H1 (cell line): ENCODE results near the gene PEX5L. TPM values are rescaled to one million over a fixed set of nuclear protein-coding genes. Genes with fewer than 3 reads are reported as not detected.

Experiments used
- CTCF ChIA-PET: fragments of 300-600 bp; sonication (Branson Sonifier 250); formaldehyde crosslinking; loops from one replicate; lab custom pipeline; 2021; ENCODE audit not compliant: partially characterized antibody; lab: Charles Lee
- POLR2A ChIA-PET: fragments of 300-600 bp; sonication (Branson Sonifier 250); formaldehyde crosslinking; loops from one replicate; lab custom pipeline; 2021; ENCODE audit warnings: inconsistent platforms; ENCODE audit not compliant: partially characterized antibody; lab: Charles Lee
- DNase-seq, 2 experiments: peaks; one replicate each; pipeline versions ENCODE4 v3.0.0 to v3.0.0-alpha.2; 2010 to 2022; ENCODE audit warnings: low spot score in 2 of 2, low read depth in 1 of 2, mixed read lengths in 1 of 2
- FAIRE-seq: peaks from 2 replicates; lab custom pipeline; 2011; peaks lifted over from hg19 to GRCh38; lab: Jason Lieb, UNC
- H2AFZ ChIP-seq: 2 replicates; pipeline ENCODE4 v1.8.1; 2012; ENCODE audit warnings: low read length, inconsistent platforms
- H2AK5ac ChIP-seq: 2 replicates; pipeline ENCODE4 v1.6.1; 2013; ENCODE audit warnings: low read depth, low read length
- H2BK120ac ChIP-seq: replicated peaks from 2 replicates; pipeline ENCODE3; 2013; ENCODE audit warnings: low read depth, low read length, inconsistent platforms
- H2BK12ac ChIP-seq: 2 replicates; pipeline ENCODE4 v1.6.1; 2013; ENCODE audit warnings: low read depth, low read length
- H2BK15ac ChIP-seq: 2 replicates; pipeline ENCODE4 v1.6.1; 2013; ENCODE audit warnings: low read length
- H2BK20ac ChIP-seq: 2 replicates; pipeline ENCODE4 v1.6.1; 2013; ENCODE audit warnings: low read length
- H2BK5ac ChIP-seq: 2 replicates; pipeline ENCODE4 v1.6.1; 2013; ENCODE audit warnings: low read depth, low read length
- H3K14ac ChIP-seq: 2 replicates; pipeline ENCODE4 v1.6.1; 2013; ENCODE audit warnings: inconsistent platforms; ENCODE audit not compliant: insufficient read length
- H3K18ac ChIP-seq: 2 replicates; pipeline ENCODE4 v1.6.1; 2013; ENCODE audit warnings: low read length; ENCODE audit errors: extremely low read depth
- H3K23ac ChIP-seq: 2 replicates; pipeline ENCODE4 v1.6.1; 2013; ENCODE audit warnings: inconsistent platforms; ENCODE audit not compliant: insufficient read length
- H3K23me2 ChIP-seq: 2 replicates; pipeline ENCODE4 v1.6.1; 2013; ENCODE audit warnings: low read depth, low read length
- H3K27ac ChIP-seq: 2 replicates; pipeline ENCODE4 v1.6.1; 2011; ENCODE audit warnings: low read depth, low read length, inconsistent platforms
- H3K27me3 ChIP-seq, 4 experiments: replicated peaks in 1 of 4; 1 replicate in 1 of 4; 2 replicates in 3 of 4; pipeline versions ENCODE4 v1.6.1 to v1.8.1; 2011 to 2013; ENCODE audit warnings: low read length in 3 of 4, mild to moderate bottlenecking in 3 of 4, inconsistent platforms in 2 of 4, mixed read lengths in 2 of 4, moderate library complexity in 1 of 4; ENCODE audit not compliant: control insufficient read depth in 3 of 4, insufficient read depth in 3 of 4; ENCODE audit errors: extremely low read depth in 1 of 4
- H3K36me3 ChIP-seq, 4 experiments: 2 replicates each; pipeline versions ENCODE4 v1.6.1 to v1.8.1; 2011 to 2013; ENCODE audit warnings: mild to moderate bottlenecking in 4 of 4, low read length in 3 of 4, moderate library complexity in 2 of 4, control low read depth in 1 of 4, inconsistent platforms in 1 of 4; ENCODE audit not compliant: insufficient read depth in 4 of 4, control insufficient read depth in 2 of 4
- H3K4ac ChIP-seq: replicated peaks from 2 replicates; pipeline ENCODE3; 2013; ENCODE audit warnings: low read length, low read depth, mixed read lengths, inconsistent platforms; ENCODE audit not compliant: insufficient read length
- H3K4me1 ChIP-seq, 4 experiments: replicated peaks in 1 of 4; 1 replicate in 1 of 4; 2 replicates in 3 of 4; pipeline versions ENCODE4 v1.6.1 to v1.8.1; 2011 to 2013; ENCODE audit warnings: low read length in 3 of 4, inconsistent platforms in 2 of 4, mixed read lengths in 1 of 4; ENCODE audit not compliant: insufficient read depth in 4 of 4, control insufficient read depth in 3 of 4
- H3K4me2 ChIP-seq, 2 experiments: 2 replicates each; pipeline versions ENCODE4 v1.6.1 to v1.8.1; 2011 to 2013; ENCODE audit warnings: low read depth in 2 of 2, low read length in 2 of 2, control low read depth in 1 of 2, inconsistent platforms in 1 of 2, mild to moderate bottlenecking in 1 of 2; ENCODE audit not compliant: insufficient read depth in 1 of 2
- H3K4me3 ChIP-seq, 4 experiments: fragments of 200-600, 300-600 bp in 1 of 4; sonication (generic), shearing (Covaris generic), sonication (Bioruptor Twin) in 1 of 4; 2 replicates each; pipeline versions ENCODE4 v1.5.1 to v1.8.1; 2011 to 2016; ENCODE audit warnings: low read length in 4 of 4, low read depth in 3 of 4, control low read depth in 2 of 4, inconsistent platforms in 2 of 4, mild to moderate bottlenecking in 2 of 4, mixed read lengths in 1 of 4, moderate library complexity in 1 of 4; ENCODE audit not compliant: insufficient read depth in 2 of 4; ENCODE audit errors: extremely low read depth in 1 of 4
- H3K56ac ChIP-seq: replicated peaks from 2 replicates; pipeline ENCODE3; 2013; ENCODE audit warnings: low read depth, mild to moderate bottlenecking, mixed read lengths, low read length, inconsistent platforms; ENCODE audit not compliant: insufficient read length
- H3K79me1 ChIP-seq: 2 replicates; pipeline ENCODE4 v1.6.1; 2013; ENCODE audit warnings: low read depth, low read length, control low read depth
- H3K79me2 ChIP-seq, 2 experiments: 2 replicates each; pipeline versions ENCODE4 v1.6.1 to v1.8.1; 2012 to 2013; ENCODE audit warnings: low read length in 2 of 2, mild to moderate bottlenecking in 2 of 2, inconsistent platforms in 1 of 2; ENCODE audit not compliant: insufficient read depth in 2 of 2, control insufficient read depth in 1 of 2
- H3K9ac ChIP-seq, 4 experiments: replicated peaks in 1 of 4; 1 replicate in 1 of 4; 2 replicates in 3 of 4; pipeline versions ENCODE4 v1.6.1 to v1.8.1; 2011 to 2013; ENCODE audit warnings: low read depth in 3 of 4, low read length in 3 of 4, control low read depth in 2 of 4, mild to moderate bottlenecking in 2 of 4, moderate library complexity in 2 of 4, inconsistent platforms in 1 of 4; ENCODE audit errors: extremely low read depth in 1 of 4
- H3K9me3 ChIP-seq, 2 experiments: 2 replicates each; pipeline versions ENCODE4 v1.6.1 to v1.8.1; 2012 to 2013; ENCODE audit warnings: mild to moderate bottlenecking in 2 of 2, moderate library complexity in 2 of 2, control low read depth in 1 of 2, inconsistent platforms in 1 of 2, low read depth in 1 of 2, low read length in 1 of 2, mixed read lengths in 1 of 2; ENCODE audit not compliant: insufficient read depth in 2 of 2
- H4K20me1 ChIP-seq, 2 experiments: replicated peaks in 1 of 2; 2 replicates each; pipeline versions ENCODE3 to v1.8.1; 2011 to 2013; ENCODE audit warnings: inconsistent platforms in 2 of 2, low read length in 2 of 2, mild to moderate bottlenecking in 1 of 2; ENCODE audit not compliant: insufficient read depth in 2 of 2, control insufficient read depth in 1 of 2
- H4K5ac ChIP-seq: 2 replicates; pipeline ENCODE4 v1.6.1; 2013; ENCODE audit warnings: low read length, low read depth, mixed read lengths, inconsistent platforms; ENCODE audit not compliant: insufficient read length
- H4K8ac ChIP-seq: 2 replicates; pipeline ENCODE4 v1.8.0; 2013; ENCODE audit warnings: mild to moderate bottlenecking, moderate library complexity, low read length, inconsistent platforms; ENCODE audit not compliant: insufficient read depth; ENCODE audit errors: extremely low read depth
- H4K91ac ChIP-seq: replicated peaks from 2 replicates; pipeline ENCODE3; 2013; ENCODE audit warnings: low read length, mixed read lengths, inconsistent platforms; ENCODE audit not compliant: insufficient read length
- EP300 ChIP-seq, 2 experiments: IDR thresholded peaks; 1 replicate in 1 of 2; 2 replicates in 1 of 2; pipeline ENCODE4 v1.6.1; 2011 to 2012; ENCODE audit warnings: low read depth in 2 of 2, low read length in 2 of 2, mild to moderate bottlenecking in 2 of 2, borderline replicate concordance in 1 of 2, inconsistent platforms in 1 of 2, moderate library complexity in 1 of 2
- NANOG ChIP-seq: IDR thresholded peaks from 2 replicates; pipeline ENCODE4 v1.6.1; 2011; ENCODE audit warnings: low read length, low read depth, mild to moderate bottlenecking, inconsistent platforms; ENCODE audit not compliant: insufficient read depth, poor library complexity, severe bottlenecking
- PHF8 ChIP-seq: fragments of 200-600 bp; sonication (generic); conservative IDR thresholded peaks from 2 replicates; pipeline ENCODE4 v1.7.1; 2012; ENCODE audit warnings: low read depth, mild to moderate bottlenecking, inconsistent platforms, low read length, moderate library complexity
- RBBP5 ChIP-seq: IDR thresholded peaks from 2 replicates; pipeline ENCODE4 v1.7.1; 2012; ENCODE audit warnings: low read depth, mild to moderate bottlenecking, inconsistent platforms, low read length, moderate library complexity, borderline replicate concordance
- SP1 ChIP-seq: IDR thresholded peaks from 2 replicates; pipeline ENCODE4 v1.6.1; 2011; ENCODE audit warnings: low read depth, low read length
- SP2 ChIP-seq: IDR thresholded peaks from 2 replicates; pipeline ENCODE4 v1.6.1; 2012; ENCODE audit warnings: mild to moderate bottlenecking, low read length, inconsistent platforms
- SRF ChIP-seq: IDR thresholded peaks from 2 replicates; pipeline ENCODE4 v1.6.1; 2011; ENCODE audit warnings: mild to moderate bottlenecking, low read depth, low read length, moderate library complexity
- WGBS, 2 experiments: shearing (Covaris generic) in 1 of 2; methylation state at CpG; one replicate each; pipeline versions ENCODE4 v1.1.6 to v1.1.7; 2013 to 2015; ENCODE audit warnings: low lambda C conversion rate in 2 of 2, mixed read lengths in 2 of 2, inconsistent platforms in 1 of 2, low coverage in 1 of 2, missing lambda C conversion rate in 1 of 2; ENCODE audit not compliant: insufficient replicate concordance in 2 of 2, insufficient coverage in 1 of 2, insufficient read length in 1 of 2; ENCODE audit errors: extremely low coverage in 1 of 2, missing lambda C conversion rate in 1 of 2; 5-methylcytosine and 5-hydroxymethylcytosine counted together
- polyA plus RNA-seq, 7 experiments: library from polyadenylated mRNA; depleted of rRNA in 3 of 7; stranded (reverse) in 5 of 7; unstranded in 2 of 7; fragments of >200 nt in 5 of 7; fragments of 200-250 nt in 2 of 7; gene quantifications; 1 replicate in 5 of 7; 2 replicates in 1 of 7; 4 replicates in 1 of 7; pipeline versions ENCODE4 v1.2.1 to v1.2.3, GENCODE V29; 2011 to 2013; ENCODE audit warnings: missing spikeins in 2 of 7, mixed read lengths in 2 of 7
- total RNA-seq: library from RNA; stranded (reverse); fragmentation: NEBNext Ultra II Directional; extraction: Animal tissue kit (Norgen Biotek cat#: 25700); gene quantifications from 2 replicates; pipeline ENCODE4 v1.2.1, GENCODE V29; 2021
- TF ChIP-seq, protein P1 (sequence below): IDR thresholded peaks from 2 replicates; pipeline ENCODE4 v1.6.1; 2011; ENCODE audit warnings: low read length, improper control_type of control experiment

Gene PEX5L
- total and polyA plus RNA-seq, 2 of the 8 experiments (the other 6 are each of a cell fraction or from before 2014, with no cell fraction given): 0.80 to 4.2 TPM

DNA sequence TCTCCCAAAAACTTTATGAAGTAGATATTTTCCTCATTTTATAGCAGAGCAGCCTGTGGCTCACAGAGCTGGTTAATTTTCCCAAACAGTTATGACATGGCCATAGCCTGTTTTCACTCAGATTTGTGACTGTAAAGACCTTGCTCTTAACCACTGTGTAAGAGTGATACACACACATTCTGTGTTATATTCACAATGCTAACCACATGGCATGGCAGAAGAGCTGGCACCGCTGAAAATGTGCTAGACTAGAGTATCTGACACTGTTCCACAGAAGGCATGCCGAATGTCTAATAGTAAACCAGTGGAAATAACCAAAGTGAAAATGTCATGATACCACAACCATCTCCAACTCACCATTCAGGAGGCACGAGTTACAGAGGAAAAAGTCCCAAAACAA lies 71.8 kb downstream of the PEX5L start:
- Histone ChIP-seq H2BK12ac (no peak overlapping the region), H2BK120ac (no peak overlapping the region), H3K4me3 (no peak overlapping the region), H3K23ac (no peak overlapping the region), H2BK5ac (no peak overlapping the region), H3K9me3 (no peaks in the 10 kb centered on the region), H3K18ac (no peak overlapping the region), H3K27ac (no peak overlapping the region), H4K91ac (no peak overlapping the region), H4K8ac (no peak overlapping the region), H3K79me2 (no peaks in the 10 kb centered on the region), H3K4ac (no peak overlapping the region), H3K79me1 (no peaks in the 10 kb centered on the region), H4K5ac (no peak overlapping the region), H3K9ac (no peak overlapping the region), H3K4me2 (no peak overlapping the region), H3K56ac (no peak overlapping the region), H3K36me3 (no peaks in the 10 kb centered on the region), H2BK15ac (no peak overlapping the region), H4K20me1 (no peaks in the 10 kb centered on the region), H3K27me3 (no peaks in the 10 kb centered on the region), H2AK5ac (no peak overlapping the region), H3K23me2 (no peaks in the 10 kb centered on the region), H3K14ac (no peak overlapping the region), H3K4me1 (no peaks in the 10 kb centered on the region; a peak in 1 of 7 replicates), H2BK20ac (no peak overlapping the region), H2AFZ (no peak overlapping the region)
- ChIA-PET POLR2A (no interaction called here), CTCF (interaction anchor here (0.6 kb wide), 1 partner anchor 472 kb away, joined by 4 read pairs; no protein-coding TSS in a partner anchor)
- DNase-seq (no peak), FAIRE-seq (no peak)
- TF ChIP-seq SP1 (no peak), SP2 (no peak), RBBP5 (no peak), EP300 (IDR thresholded peaks at IDR 0.05; ENCODE audit: borderline replicate concordance in 1 of 2, low read depth in 2 of 2, low read length in 2 of 2) (no peak), NANOG (no peak), PHF8 (no peak), SRF (no peak)
- TF ChIP-seq, protein P1, sequence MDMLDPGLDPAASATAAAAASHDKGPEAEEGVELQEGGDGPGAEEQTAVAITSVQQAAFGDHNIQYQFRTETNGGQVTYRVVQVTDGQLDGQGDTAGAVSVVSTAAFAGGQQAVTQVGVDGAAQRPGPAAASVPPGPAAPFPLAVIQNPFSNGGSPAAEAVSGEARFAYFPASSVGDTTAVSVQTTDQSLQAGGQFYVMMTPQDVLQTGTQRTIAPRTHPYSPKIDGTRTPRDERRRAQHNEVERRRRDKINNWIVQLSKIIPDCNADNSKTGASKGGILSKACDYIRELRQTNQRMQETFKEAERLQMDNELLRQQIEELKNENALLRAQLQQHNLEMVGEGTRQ: no peak
- WGBS, 2 experiments: 31% methylated on average over 3 of the region's 3 CpGs; no CpG with 5 or more reads in 1 of the 2 experiments
